Activated T-cell treated with anti-CD3 and anti-CD28 coated beads, Interleukin-2, amount 50 U/mL, for 1 hour (primary cell): ENCODE measurements around the gene CPED1.
"Not testable (repeated sequence)": the region's sequence is repeated elsewhere in the genome, so short reads cannot be mapped to it uniquely, and the experiment has no call there.

Source experiments
- DNase-seq: peaks from one replicate; pipeline ENCODE4 v3.0.0-alpha.2; 2020

The CPED1 gene

GRCh38 chr7:121020989-121021969 is 32.8 kb downstream of the CPED1 start:
- no peak for DNase-seq

DNA sequence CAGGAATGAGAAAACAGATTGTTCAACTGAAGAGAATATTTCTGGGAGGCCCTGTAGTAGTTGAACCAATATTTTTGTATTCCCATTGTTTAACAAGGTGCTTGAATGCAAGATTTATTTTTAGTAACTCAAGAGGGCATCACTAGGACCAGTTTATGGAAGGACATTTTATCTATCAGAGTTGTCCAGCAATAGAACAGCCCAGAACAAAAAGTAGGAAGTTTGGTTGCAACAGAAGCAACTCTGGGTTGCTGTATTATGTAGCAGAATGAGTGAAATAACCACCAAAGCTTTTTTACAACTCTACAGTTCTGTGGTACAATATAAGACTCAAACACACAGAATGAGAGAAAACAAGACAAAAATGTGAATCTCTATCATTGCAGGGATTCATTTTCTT is 34.7 kb downstream of the CPED1 start:
- no peak for DNase-seq

GRCh38 chr7:121023683-121024511 is 35.4 kb downstream of the CPED1 start:
- DNase-seq = no peak

- DNase-seq = no peak
Observed at GRCh38 chr7:121024611-121025010, 36.1 kb downstream of the CPED1 start.

- DNase-seq = no peak
Observed at GRCh38 chr7:121026159-121026558, 37.6 kb downstream of the CPED1 start.

- no peak for DNase-seq
Observed at GRCh38 chr7:121026577-121027111, 38.1 kb downstream of the CPED1 start.

- no peak for DNase-seq
Observed at GRCh38 chr7:121027761-121028669, 39.5 kb downstream of the CPED1 start.

DNA sequence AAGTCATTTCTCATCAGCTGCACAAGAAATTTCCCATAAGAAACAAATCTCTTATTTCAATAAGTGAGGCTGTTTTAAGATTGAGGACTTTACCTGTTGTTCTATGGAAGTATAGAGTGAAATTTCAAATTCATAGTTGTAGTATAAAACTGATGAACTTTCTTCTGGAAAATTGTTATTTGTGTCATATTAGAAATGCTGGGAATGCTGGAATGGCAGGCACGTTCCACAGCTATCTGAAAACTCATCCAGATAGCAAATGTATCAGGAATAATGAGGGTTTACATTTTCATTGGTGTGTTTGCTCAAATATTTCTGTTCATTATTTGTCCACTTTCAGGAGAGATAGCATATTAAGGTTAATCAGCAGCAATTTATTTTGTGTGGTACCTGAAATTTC is 40.8 kb downstream of the CPED1 start:
- no peak for DNase-seq

GRCh38 chr7:121030308-121030707 is 41.8 kb downstream of the CPED1 start:
- DNase-seq = no peak

DNA sequence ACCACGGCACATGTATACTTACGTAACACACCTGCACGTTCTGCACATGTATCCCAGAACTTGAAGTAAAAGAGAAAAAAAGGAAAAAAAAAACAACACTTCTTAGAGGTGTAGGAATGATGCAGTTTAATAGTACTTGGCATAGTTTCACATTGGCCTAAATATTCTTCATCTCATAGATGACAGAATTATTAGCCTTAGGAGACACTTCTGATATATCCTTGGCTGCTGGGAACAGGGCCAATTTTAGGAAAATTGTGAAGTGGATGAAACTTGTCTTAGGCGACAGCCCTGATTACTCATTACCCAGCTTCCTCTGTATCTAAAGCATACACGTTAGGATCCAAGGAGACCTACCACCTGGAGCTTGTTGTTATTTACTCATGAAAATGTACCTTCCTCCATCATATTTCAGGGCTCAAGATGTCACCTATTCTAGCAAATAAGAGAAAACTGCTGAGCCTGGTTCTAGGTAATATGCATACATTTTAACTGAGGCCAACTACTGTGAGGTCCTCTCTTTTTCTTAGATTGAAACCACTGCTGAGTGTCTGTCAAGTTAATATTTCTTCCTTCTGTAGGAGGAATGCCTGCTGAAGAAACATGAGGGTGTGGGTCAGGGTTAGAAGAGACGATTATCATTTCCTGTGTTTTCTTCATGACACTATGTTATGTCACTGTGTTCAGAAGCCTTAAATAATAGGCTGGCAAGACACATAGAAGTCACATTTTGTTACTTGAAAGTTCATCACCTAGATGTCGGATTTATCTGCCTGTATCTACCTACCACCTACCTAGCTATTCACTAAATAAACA is 44.3 kb downstream of the CPED1 start:
- no peak for DNase-seq

- DNase-seq = no peak
Observed at GRCh38 chr7:121034929-121035328, 46.4 kb downstream of the CPED1 start.

GRCh38 chr7:121036776-121037175 is 48.3 kb downstream of the CPED1 start:
- DNase-seq = not testable (repeated sequence)

- DNase-seq = not testable (repeated sequence)
Observed at GRCh38 chr7:121037329-121037728, 48.8 kb downstream of the CPED1 start.

GRCh38 chr7:121037957-121038716 is 49.6 kb downstream of the CPED1 start:
- no peak for DNase-seq

DNA sequence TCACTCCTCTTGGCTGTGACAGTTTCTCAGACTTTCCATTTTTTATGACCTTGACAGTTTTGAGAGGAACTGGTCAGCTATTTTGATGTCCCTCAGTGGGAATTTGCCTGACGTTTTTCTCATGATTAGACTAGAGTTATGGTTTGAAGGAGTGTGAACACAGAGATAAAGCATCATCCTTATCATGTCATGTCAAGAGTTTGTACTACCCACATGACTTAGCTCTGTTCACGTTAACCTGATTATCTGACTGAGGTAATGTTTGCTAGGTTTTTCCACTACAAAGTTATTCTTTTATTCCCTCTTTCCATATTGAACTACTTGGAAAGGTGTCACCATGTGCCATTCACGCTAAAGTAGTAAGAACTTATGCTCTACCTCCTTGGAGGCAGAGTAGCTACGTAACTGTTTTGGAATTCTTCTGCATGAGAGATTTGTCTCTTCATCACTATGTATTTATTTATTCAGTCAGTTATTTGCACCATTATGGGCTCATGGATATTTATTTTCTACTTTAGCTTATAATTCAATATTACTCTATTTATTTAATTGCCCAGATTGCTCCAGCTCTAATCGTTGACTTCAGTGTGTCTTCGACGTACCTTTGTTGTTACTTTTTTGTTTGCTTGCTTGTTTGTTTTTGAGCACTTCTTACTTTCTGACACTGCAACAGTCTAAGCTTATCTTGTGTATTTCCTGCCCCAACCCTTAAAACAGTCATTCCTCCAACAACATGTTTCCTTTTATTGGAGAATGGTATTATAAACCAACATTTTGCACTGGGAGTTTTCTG is 50.4 kb downstream of the CPED1 start:
- DNase-seq = no peak

DNA sequence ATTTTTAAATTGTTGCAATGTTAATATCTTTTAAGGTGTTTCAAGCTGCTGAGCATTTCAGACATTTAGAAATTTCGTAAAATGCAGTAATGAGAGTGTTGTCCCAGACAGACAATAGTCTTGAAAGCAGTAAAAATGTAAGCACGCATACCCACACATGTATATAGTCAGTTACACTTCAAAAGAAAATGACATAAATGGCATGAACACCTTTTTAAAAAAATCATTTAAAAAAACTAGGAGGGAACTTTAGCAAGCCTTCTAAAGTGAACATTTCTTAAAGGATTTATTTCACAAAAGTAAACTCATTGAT is 51.0 kb downstream of the CPED1 start:
- DNase-seq = no peak

- DNase-seq = no peak
Observed at GRCh38 chr7:121039994-121040393, 51.5 kb downstream of the CPED1 start.

DNA sequence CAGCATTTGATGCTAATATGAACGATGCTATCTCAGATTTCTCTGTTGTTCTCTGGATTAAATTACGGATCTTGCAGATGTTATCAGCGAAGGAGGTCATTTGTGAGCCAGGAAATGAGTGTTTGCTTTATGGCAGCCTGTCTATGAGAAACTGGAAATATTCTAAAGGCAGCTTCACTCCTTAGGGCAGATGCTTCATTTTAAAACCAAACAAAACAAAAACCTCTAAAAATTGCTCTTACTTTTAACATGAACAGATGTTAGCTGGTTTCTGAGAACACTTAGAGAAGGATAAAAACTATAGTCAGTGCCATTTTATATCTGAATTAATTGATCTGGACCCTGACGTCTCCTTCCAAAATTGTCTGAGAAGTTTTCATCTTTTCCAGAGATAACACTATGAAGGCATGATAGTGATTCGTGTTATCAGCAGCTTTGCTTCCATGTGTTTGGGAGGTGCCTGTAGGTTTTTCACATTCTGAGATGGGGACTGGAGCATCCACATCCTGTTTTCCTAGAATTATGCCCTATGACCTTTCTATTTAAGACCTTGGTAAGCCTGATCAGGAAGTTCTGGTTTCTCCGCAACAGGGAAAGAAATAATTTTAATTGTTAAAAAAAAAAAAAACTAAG is 53.1 kb downstream of the CPED1 start:
- no peak for DNase-seq

- DNase-seq = no peak
Observed at GRCh38 chr7:121042195-121042594, 53.7 kb downstream of the CPED1 start.

DNA sequence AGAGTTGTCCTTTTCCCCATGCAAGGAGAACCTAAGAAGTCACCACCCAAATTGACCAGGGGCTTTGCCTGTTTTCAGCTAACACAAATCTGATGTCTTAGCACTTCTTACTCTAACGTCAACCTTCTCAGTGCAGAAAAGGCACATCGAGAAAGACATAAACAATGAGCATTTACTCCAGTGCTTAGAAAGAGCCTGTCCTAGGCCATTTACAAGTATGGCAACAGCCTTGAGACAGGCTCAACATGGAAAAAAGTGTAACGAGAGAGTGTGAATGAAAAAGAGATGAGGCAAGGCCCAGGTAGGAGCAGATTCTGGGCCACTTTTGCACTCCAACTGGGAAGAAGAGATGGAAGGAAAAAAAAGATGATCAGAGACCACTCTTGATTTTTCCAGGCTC is 54.4 kb downstream of the CPED1 start:
- no peak for DNase-seq
